ENCODE results near the gene CSNK1G3. TPM values are rescaled to one million over a fixed set of nuclear protein-coding genes. Genes with fewer than 3 reads are reported as not detected.

CSNK1G3 gene
- total RNA-seq, 1 donor, result 91.2 TPM

DNA sequence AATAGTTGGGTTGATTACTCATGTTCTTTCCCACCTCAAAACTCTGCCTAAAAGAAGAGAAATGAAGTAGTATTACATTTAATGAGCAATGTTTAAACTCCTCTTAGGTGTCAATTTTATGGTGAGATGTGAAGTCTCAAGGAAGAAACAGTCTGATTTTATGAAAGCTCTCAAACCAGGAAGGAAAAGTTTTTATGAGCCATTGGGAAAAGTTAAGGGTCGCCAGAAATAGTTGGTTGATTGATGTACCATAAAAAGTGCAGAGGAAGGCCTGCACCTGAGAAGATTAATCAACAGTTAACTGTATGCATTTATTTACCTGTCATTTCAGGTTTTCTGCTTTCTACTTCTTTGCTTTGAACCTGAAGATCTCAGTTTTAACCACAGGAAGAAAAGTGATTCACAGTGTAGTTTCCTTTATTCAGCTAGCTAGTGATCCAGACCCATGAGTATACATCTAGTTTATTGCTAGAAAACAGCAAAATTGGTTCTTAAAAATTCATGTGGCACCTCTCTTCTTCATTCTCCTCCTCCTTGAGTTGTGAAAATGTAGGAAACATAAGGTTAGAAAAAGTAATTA, 133.1 kb downstream of the CSNK1G3 start:
- Histone ChIP-seq H3K27me3 (ENCODE audit: insufficient read depth, low read length) (no peaks in the 10 kb centered on the region), H3K79me2 (ENCODE audit: insufficient read depth, low read length) (no peaks in the 10 kb centered on the region), H3K4me1 (ENCODE audit: insufficient read depth, low read length) (no peaks in the 10 kb centered on the region), H3K36me3 (ENCODE audit: insufficient read depth, low read length) (no peaks in the 10 kb centered on the region), H3K4me3 (ENCODE audit: insufficient read depth, low read length) (no peak overlapping the region), H4K20me1 (ENCODE audit: insufficient read depth, low read length) (no peaks in the 10 kb centered on the region), H2AFZ (ENCODE audit: low read length) (no peak overlapping the region), H3K4me2 (ENCODE audit: insufficient read depth, low read length) (no peak overlapping the region), H3K27ac (ENCODE audit: low read depth, low read length) (no peak overlapping the region), H3K9me3 (ENCODE audit: low read depth, low read length) (no peaks in the 10 kb centered on the region)
- TF ChIP-seq, protein P1, sequence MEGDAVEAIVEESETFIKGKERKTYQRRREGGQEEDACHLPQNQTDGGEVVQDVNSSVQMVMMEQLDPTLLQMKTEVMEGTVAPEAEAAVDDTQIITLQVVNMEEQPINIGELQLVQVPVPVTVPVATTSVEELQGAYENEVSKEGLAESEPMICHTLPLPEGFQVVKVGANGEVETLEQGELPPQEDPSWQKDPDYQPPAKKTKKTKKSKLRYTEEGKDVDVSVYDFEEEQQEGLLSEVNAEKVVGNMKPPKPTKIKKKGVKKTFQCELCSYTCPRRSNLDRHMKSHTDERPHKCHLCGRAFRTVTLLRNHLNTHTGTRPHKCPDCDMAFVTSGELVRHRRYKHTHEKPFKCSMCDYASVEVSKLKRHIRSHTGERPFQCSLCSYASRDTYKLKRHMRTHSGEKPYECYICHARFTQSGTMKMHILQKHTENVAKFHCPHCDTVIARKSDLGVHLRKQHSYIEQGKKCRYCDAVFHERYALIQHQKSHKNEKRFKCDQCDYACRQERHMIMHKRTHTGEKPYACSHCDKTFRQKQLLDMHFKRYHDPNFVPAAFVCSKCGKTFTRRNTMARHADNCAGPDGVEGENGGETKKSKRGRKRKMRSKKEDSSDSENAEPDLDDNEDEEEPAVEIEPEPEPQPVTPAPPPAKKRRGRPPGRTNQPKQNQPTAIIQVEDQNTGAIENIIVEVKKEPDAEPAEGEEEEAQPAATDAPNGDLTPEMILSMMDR (IDR thresholded peaks at IDR 0.05; ENCODE audit: extremely low read depth, low read depth, low read length), result no peak
- no peak for DNase-seq (ENCODE audit: insufficient read length, low spot score, missing footprints)

DNA sequence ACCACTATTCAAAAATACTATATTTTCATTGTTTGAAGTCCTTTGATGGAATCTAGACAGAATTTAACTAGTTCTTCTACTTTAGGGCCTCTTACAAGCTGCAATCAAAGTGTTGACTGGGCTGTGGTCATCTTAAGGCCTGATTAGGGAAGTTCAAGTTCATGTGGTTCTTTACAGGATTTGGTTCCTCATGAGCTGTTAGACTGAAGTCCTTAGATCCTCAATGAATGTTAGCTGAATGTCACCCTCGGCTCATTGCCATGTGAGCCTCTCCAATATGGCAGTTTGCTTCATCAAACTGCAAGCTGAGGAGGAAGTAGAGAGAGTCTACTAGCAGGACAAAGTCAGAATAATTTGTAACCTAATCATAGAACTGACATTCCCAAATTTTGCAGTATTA, 135.1 kb downstream of the CSNK1G3 start:
- Histone ChIP-seq H4K20me1 (ENCODE audit: insufficient read depth, low read length) (no peaks in the 10 kb centered on the region), H2AFZ (ENCODE audit: low read length) (no peak overlapping the region), H3K4me3 (ENCODE audit: insufficient read depth, low read length) (no peak overlapping the region), H3K4me1 (ENCODE audit: insufficient read depth, low read length) (no peaks in the 10 kb centered on the region), H3K36me3 (ENCODE audit: insufficient read depth, low read length) (no peaks in the 10 kb centered on the region), H3K9me3 (ENCODE audit: low read depth, low read length) (no peaks in the 10 kb centered on the region), H3K79me2 (ENCODE audit: insufficient read depth, low read length) (no peaks in the 10 kb centered on the region), H3K27me3 (ENCODE audit: insufficient read depth, low read length) (no peaks in the 10 kb centered on the region), H3K4me2 (ENCODE audit: insufficient read depth, low read length) (no peak overlapping the region), H3K27ac (ENCODE audit: low read depth, low read length) (no peak overlapping the region)
- TF ChIP-seq, protein P1 (IDR thresholded peaks at IDR 0.05; ENCODE audit: extremely low read depth, low read depth, low read length), result no peak
- DNase-seq (ENCODE audit: insufficient read length, low spot score, missing footprints), result no peak

DNA sequence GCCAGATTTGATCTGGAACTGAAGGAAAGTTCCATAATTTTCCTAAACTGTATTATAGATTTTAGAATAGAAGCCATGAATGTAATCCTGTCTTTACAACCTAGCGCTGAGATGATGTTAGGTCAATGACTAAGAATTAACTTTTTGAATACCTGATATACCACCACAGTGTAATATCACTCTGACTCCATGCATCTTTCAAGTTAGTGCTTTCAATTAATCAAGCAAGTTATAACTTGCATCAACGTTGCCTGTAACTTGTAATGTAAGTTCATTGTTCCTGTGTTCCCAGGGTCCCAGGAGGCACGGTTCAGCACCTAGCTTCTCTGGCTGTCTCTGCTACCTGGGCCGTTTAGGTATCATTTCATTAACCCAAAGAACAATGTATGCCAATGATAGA, 139.3 kb downstream of the CSNK1G3 start:
- Histone ChIP-seq H3K4me3 (ENCODE audit: insufficient read depth, low read length) (no peak overlapping the region), H2AFZ (ENCODE audit: low read length) (no peak overlapping the region), H3K79me2 (ENCODE audit: insufficient read depth, low read length) (no peaks in the 10 kb centered on the region), H4K20me1 (ENCODE audit: insufficient read depth, low read length) (no peaks in the 10 kb centered on the region), H3K36me3 (ENCODE audit: insufficient read depth, low read length) (no peaks in the 10 kb centered on the region), H3K4me2 (ENCODE audit: insufficient read depth, low read length) (no peak overlapping the region), H3K9me3 (ENCODE audit: low read depth, low read length) (no peaks in the 10 kb centered on the region), H3K27me3 (ENCODE audit: insufficient read depth, low read length) (no peaks in the 10 kb centered on the region), H3K4me1 (ENCODE audit: insufficient read depth, low read length) (no peaks in the 10 kb centered on the region), H3K27ac (ENCODE audit: low read depth, low read length) (no peak overlapping the region)
- TF ChIP-seq, protein P1 (IDR thresholded peaks at IDR 0.05; ENCODE audit: extremely low read depth, low read depth, low read length), result no peak
- DNase-seq (ENCODE audit: insufficient read length, low spot score, missing footprints), result no peak

DNA sequence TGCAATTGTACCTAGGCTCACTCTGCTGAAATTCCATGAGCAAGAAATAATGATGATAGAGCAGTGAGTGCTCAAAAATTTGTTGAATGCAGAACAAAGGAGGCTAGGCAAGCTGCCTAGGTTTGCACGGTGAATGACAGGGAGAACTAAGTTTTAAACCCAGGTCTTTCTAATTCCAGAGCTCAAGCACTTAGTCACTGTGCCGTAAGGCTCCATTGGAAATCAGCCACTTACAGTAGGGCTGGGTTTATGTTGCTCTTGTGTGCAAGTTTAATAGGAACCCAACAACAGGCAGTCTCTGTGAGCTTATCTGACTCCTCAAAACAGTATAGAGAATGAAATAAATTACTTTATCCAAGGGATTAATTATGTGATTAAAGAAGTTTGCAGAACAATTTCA, 147.0 kb downstream of the CSNK1G3 start:
- no peak overlapping the region for H2AFZ ChIP-seq (ENCODE audit: low read length)
- no peaks in the 10 kb centered on the region for H3K36me3 ChIP-seq (ENCODE audit: insufficient read depth, low read length)
- H3K27ac ChIP-seq (ENCODE audit: low read depth, low read length), result no peak overlapping the region
- no peak for DNase-seq (ENCODE audit: insufficient read length, low spot score, missing footprints)
- H3K4me2 ChIP-seq (ENCODE audit: insufficient read depth, low read length), result no peak overlapping the region
- TF ChIP-seq, protein P1 (IDR thresholded peaks at IDR 0.05; ENCODE audit: extremely low read depth, low read depth, low read length), result no peak
- no peaks in the 10 kb centered on the region for H3K27me3 ChIP-seq (ENCODE audit: insufficient read depth, low read length)
- no peaks in the 10 kb centered on the region for H3K79me2 ChIP-seq (ENCODE audit: insufficient read depth, low read length)
- no peak overlapping the region for H3K4me3 ChIP-seq (ENCODE audit: insufficient read depth, low read length)
- peaks cover 2% of the 10 kb centered on the region for H3K4me1 ChIP-seq (ENCODE audit: insufficient read depth, low read length)
- no peaks in the 10 kb centered on the region for H4K20me1 ChIP-seq (ENCODE audit: insufficient read depth, low read length)
- H3K9me3 ChIP-seq (ENCODE audit: low read depth, low read length), result no peaks in the 10 kb centered on the region
